ENCODE data around the gene PSMC2. TPM values are rescaled to one million over a fixed set of nuclear protein-coding genes. Genes with fewer than 3 reads are reported as not detected.

Gene PSMC2
- total and polyA plus RNA-seq, 2 donors, result 107 to 126 TPM

Small RNAs within 50 kb of the gene (small RNA-seq; reads per million reads assigned to genes)
- not detected for gene RPS29P16

Other genes with a start within 250 kb of the PSMC2 start
- gene NAPEPLD, start 198.5 kb upstream of the PSMC2 start, total RNA-seq, result 33.2 TPM
- gene NAPEPLD, start 198.5 kb upstream of the PSMC2 start, polyA plus RNA-seq, result 5.2 TPM
- gene PMPCB, start 50.2 kb upstream of the PSMC2 start, total RNA-seq, result 67.5 TPM
- 64.4 TPM for gene PMPCB, start 50.2 kb upstream of the PSMC2 start, polyA plus RNA-seq
- gene DNAJC2, start 2.9 kb upstream of the PSMC2 start, total RNA-seq, result 21.9 TPM
- 16.7 TPM for gene DNAJC2, start 2.9 kb upstream of the PSMC2 start, polyA plus RNA-seq
- 1.6 TPM for gene SLC26A5, start 98.6 kb downstream of the PSMC2 start, total RNA-seq
- gene SLC26A5, start 98.6 kb downstream of the PSMC2 start, polyA plus RNA-seq, result 0.43 TPM